Activated T-cell treated with anti-CD3 and anti-CD28 coated beads, Interleukin-2, amount 50 U/mL, for 24 hours (primary cell): ENCODE measurements around the gene RPRM.
"Not testable (repeated sequence)": the region's sequence is repeated elsewhere in the genome, so short reads cannot be mapped to it uniquely, and the experiment has no call there.

Source experiments
- DNase-seq: peaks from one replicate; pipeline ENCODE4 v3.0.0-alpha.2; 2020
- H3K27ac Mint-ChIP-seq: 2 replicates; pipeline ENCODE4 v1.8.0; 2020; ENCODE audit warnings: mild to moderate bottlenecking, mixed read lengths
- H3K27me3 Mint-ChIP-seq: 2 replicates; pipeline ENCODE4 v1.8.0; 2020; ENCODE audit warnings: mixed read lengths
- H3K36me3 Mint-ChIP-seq: 2 replicates; pipeline ENCODE4 v1.8.0; 2020; ENCODE audit warnings: low read depth, mixed read lengths
- H3K4me1 Mint-ChIP-seq: 2 replicates; pipeline ENCODE4 v1.8.0; 2020; ENCODE audit warnings: low read depth, mixed read lengths
- H3K4me3 Mint-ChIP-seq: 2 replicates; pipeline ENCODE4 v1.8.0; 2020; ENCODE audit warnings: mild to moderate bottlenecking, moderate library complexity, mixed read lengths
- H3K9me3 Mint-ChIP-seq: 2 replicates; pipeline ENCODE4 v1.8.0; 2020; ENCODE audit warnings: mixed read lengths

RPRM gene

DNA sequence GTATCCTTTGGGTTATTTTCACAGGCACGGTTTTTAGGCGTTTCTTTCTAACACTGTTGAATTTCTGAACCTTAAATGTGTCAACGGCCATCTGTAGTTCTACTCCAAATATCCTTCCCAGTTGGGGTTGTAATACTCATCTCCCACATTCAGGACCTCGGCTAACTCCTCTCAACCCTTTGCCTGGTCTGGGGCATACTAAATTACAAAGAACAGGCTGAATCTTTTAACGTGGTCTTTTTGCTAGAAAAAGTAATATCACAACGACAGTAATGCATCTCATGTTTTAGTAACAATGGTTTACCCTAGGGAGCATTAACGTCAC lies 2.1 kb downstream of the RPRM start:
- no peak for DNase-seq
- peaks cover 24% of the 10 kb centered on the region for H3K4me1 Mint-ChIP-seq
- no peak overlapping the region for H3K4me3 Mint-ChIP-seq
- H3K9me3 Mint-ChIP-seq: no peaks in the 10 kb centered on the region
- H3K27ac Mint-ChIP-seq: no peak overlapping the region
- no peaks in the 10 kb centered on the region for H3K36me3 Mint-ChIP-seq
- H3K27me3 Mint-ChIP-seq: peaks cover 75% of the 10 kb centered on the region

DNA sequence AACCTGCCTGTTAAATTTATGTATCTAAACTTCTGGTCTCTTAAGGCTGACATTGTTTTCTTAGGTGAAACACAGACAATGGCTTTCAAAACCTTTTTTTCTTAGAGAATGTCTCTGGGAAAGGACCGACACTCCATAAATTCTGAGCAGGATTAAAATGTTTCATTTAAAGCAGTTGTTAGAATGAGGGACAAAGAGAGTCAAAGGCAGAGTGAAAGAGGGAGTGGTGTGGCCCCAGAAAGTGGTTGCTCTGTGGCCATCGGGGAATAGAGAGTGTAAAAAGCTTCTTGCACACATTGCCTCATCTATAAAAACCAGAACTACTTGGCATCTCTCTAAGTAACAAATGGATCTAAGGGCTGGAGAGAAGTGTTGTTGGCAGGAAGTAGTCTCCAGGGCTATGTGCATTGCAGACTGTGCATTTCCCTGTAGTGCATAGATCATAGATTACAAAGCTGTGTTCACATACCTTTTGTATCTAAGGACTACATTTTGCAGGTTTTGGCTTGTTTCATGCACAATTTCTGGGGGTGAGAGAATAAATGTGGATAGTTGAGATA lies 3.6 kb downstream of the RPRM start:
- Mint-ChIP-seq H3K4me3 (no peak overlapping the region), H3K4me1 (peaks cover 24% of the 10 kb centered on the region), H3K27me3 (peaks cover 72% of the 10 kb centered on the region), H3K27ac (no peak overlapping the region), H3K36me3 (no peaks in the 10 kb centered on the region), H3K9me3 (no peaks in the 10 kb centered on the region)
- no peak for DNase-seq

DNA sequence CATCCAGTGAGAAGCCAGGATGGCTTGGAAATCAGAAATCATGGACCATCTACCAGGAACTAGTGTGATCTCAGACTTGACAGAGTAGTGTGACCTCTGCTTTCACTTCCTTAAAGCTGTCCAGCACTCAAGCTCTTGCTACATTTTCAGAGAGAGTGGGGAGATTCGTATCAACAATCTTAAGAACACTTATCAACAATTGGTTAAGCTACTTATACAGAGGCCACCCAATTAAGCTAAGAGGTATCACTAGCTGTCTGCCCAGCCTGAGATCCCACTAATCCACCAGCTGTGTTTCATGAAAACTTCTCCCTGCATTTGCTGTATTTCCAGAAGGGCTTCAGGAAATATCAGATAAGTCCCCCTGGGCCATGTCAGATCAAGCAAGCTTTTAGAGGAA lies 4.2 kb downstream of the RPRM start:
- H3K9me3 Mint-ChIP-seq: no peaks in the 10 kb centered on the region
- peaks cover 24% of the 10 kb centered on the region for H3K4me1 Mint-ChIP-seq
- H3K27me3 Mint-ChIP-seq: peaks cover 67% of the 10 kb centered on the region
- DNase-seq: no peak
- no peak overlapping the region for H3K4me3 Mint-ChIP-seq
- no peaks in the 10 kb centered on the region for H3K36me3 Mint-ChIP-seq
- no peak overlapping the region for H3K27ac Mint-ChIP-seq

DNA sequence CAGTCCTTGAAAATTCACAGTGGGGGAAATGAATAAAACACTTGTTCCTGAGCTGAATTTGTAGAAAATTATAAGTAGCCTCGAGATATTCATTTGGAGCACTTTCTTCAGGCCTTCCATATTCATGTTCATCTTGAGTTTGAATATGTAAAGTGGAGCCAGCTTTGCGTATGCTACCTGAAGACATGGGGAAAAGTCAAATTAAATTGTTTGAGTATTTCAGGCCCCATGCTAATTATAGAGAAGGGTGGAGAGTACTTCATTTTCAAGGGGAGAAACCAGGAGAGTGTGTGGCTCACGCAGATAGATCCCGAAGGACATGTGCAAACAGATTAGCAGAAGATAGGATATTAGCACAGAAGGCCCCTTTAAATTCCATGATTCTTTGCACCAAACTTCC lies 7.7 kb downstream of the RPRM start:
- no peak for DNase-seq
- Mint-ChIP-seq H3K36me3 (no peaks in the 10 kb centered on the region), H3K27me3 (peaks cover 43% of the 10 kb centered on the region), H3K27ac (no peak overlapping the region), H3K4me1 (no peaks in the 10 kb centered on the region), H3K4me3 (no peak overlapping the region), H3K9me3 (no peaks in the 10 kb centered on the region)

DNA sequence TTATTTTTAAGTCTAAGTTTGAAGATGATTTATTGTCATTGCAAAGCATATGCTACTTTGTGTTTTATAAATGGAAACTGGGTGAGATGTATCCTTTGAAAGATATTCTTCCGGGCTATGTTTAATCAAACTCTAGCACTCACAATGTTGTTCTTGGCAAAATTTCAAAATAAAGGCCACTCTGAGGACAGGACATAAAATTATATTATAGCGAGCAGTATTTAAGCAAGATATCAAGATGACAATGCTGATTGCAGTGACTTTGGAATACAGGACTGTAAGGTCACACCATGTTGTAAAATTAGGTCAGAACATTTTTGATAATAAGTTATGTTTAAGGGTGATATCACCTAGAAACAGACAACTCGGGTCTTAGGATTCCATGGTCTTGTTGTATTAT lies 14.2 kb downstream of the RPRM start:
- no peaks in the 10 kb centered on the region for H3K36me3 Mint-ChIP-seq
- H3K9me3 Mint-ChIP-seq: no peaks in the 10 kb centered on the region
- no peaks in the 10 kb centered on the region for H3K4me1 Mint-ChIP-seq
- H3K27ac Mint-ChIP-seq: no peak overlapping the region
- peaks cover 17% of the 10 kb centered on the region for H3K27me3 Mint-ChIP-seq
- no peak for DNase-seq
- H3K4me3 Mint-ChIP-seq: no peak overlapping the region

DNA sequence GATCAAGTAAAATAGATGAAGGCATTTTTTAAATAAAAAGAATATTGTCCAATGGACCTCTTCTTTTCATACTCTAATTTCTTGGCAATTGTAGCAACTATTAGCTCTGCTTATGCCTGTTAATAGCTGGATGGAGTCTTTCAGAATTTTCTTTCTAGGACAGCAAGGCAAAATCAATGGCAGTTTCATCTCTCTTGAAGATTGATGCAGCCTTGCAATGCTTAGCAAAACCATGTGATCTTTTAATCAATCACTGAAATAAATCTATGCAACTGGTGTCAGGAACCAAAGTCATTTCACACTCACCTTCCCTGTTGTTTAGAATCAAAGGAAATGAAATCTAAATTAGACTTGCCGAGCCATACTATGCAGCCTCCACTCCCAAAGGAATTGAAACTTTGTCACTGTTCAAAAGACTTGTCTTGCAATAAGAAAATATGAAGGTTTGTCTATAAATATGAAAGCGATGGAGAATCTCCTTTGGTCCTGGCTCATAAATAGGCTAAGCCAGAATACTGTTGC lies 16.2 kb downstream of the RPRM start:
- Mint-ChIP-seq H3K9me3 (no peaks in the 10 kb centered on the region), H3K4me3 (no peak overlapping the region), H3K36me3 (no peaks in the 10 kb centered on the region), H3K4me1 (no peaks in the 10 kb centered on the region), H3K27ac (no peak overlapping the region), H3K27me3 (peaks cover 20% of the 10 kb centered on the region)
- DNase-seq: no peak

DNA sequence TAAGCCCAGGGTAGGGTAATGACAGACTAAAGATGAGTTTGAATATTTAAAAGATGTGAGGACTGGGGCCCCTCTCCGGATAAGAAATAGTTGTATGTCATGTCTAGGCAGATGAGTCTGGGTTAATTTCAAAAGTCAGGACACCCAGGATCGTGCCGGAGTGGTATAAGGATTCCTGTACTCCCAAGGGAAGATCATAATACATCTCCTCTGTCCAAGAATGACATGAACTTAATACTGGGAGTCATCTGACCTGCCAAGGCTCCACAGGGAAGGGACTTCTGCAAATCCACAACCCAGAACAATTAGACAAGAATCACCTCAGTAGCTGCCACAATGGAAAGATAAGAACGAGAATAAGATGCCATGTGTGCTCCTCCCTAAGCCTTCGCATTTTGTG lies 17.1 kb downstream of the RPRM start:
- DNase-seq: no peak
- H3K27ac Mint-ChIP-seq: no peak overlapping the region
- H3K36me3 Mint-ChIP-seq: no peaks in the 10 kb centered on the region
- H3K4me3 Mint-ChIP-seq: no peak overlapping the region
- H3K9me3 Mint-ChIP-seq: no peaks in the 10 kb centered on the region
- H3K27me3 Mint-ChIP-seq: peaks cover 16% of the 10 kb centered on the region
- no peaks in the 10 kb centered on the region for H3K4me1 Mint-ChIP-seq

DNA sequence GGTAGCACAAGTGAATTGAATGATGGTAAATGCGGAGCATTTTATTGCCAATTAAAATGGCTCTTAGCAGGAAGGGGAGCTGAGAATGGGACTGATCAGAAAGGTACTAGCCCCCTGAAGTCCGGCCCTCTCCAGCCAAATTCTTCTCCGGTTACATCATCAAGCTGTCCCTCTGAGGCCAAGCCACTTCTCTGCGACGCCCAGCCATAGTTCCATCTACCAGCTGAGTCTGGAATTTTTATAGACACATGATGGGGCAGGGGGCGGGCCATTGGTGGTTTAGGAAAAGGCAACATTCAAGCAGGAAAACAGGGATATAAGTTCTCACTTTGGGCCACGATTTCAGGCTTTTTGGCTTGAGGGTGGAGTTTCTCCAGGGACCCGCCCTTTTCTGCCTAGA lies 22.7 kb downstream of the RPRM start:
- Mint-ChIP-seq H3K36me3 (no peaks in the 10 kb centered on the region), H3K9me3 (no peaks in the 10 kb centered on the region), H3K27me3 (peaks cover 11% of the 10 kb centered on the region), H3K27ac (no peak overlapping the region), H3K4me1 (no peaks in the 10 kb centered on the region), H3K4me3 (no peak overlapping the region)
- no peak for DNase-seq

DNA sequence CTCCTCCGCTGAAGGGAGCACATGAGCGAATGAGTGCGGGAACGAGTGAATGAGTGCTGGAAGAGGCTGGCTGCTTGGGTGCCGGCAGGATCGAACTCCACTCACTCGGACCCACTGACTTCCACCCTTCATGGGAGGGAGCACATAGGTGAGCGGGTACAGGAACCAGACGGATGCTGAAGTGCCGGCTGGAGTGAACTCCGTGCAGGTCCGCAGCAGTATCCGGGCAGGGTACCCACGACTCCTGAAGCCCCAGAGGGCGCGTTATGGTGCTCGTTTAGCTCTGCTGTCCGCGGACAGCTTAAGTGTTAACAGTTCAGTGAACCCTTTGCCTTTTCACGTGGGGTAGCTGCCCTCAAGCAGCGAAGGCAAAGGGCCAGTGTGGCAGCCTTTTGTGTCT lies 23.2 kb downstream of the RPRM start:
- Mint-ChIP-seq H3K4me1 (no peaks in the 10 kb centered on the region), H3K36me3 (no peaks in the 10 kb centered on the region), H3K27ac (no peak overlapping the region), H3K9me3 (no peaks in the 10 kb centered on the region), H3K27me3 (peaks cover 11% of the 10 kb centered on the region), H3K4me3 (no peak overlapping the region)
- DNase-seq: no peak

DNA sequence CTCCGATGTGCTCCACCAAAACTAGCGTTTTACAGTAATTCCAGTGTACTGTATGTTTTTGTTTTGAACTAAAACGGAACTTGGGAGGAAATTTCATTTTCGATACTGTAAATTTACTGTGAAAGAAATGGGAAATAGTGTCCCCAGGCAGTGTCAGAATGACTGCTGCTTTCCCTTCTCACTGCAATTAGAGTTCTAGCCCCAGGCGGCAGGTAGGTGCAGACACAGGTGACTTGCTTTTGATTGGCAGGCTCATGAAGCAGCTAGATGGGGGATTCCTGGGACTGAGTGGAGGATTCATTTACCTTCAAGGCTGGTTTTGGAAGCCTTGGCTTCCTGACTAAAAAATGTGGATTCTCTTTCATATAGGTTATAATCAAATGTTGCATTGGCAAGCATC lies 27.0 kb downstream of the RPRM start:
- no peaks in the 10 kb centered on the region for H3K9me3 Mint-ChIP-seq
- no peaks in the 10 kb centered on the region for H3K4me1 Mint-ChIP-seq
- no peaks in the 10 kb centered on the region for H3K36me3 Mint-ChIP-seq
- no peak overlapping the region for H3K4me3 Mint-ChIP-seq
- no peaks in the 10 kb centered on the region for H3K27me3 Mint-ChIP-seq
- no peak for DNase-seq
- no peak overlapping the region for H3K27ac Mint-ChIP-seq

DNA sequence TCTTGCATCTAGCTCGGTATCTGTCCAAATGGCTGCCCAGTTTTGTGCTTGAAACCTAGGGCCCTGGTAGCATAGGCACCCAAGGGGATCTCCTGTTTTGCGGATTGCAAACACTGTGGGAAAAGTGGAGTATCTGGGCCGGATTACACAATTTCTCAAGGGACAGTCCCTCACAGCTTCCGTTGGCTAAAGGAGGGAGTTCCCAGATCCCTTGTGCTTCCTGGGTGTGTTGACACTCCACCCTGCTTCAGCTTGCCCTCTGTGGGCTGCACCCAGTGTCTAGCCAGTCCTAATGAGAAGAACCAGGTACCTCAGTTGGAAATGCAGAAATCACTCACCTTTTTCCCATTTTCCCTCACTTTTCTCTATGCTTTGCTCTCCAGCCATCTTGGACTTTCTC lies 35.5 kb downstream of the RPRM start:
- Mint-ChIP-seq H3K36me3 (no peaks in the 10 kb centered on the region), H3K27me3 (peaks cover 4% of the 10 kb centered on the region), H3K27ac (no peak overlapping the region), H3K4me3 (no peak overlapping the region), H3K4me1 (no peaks in the 10 kb centered on the region), H3K9me3 (peaks cover 11% of the 10 kb centered on the region)
- no peak for DNase-seq

DNA sequence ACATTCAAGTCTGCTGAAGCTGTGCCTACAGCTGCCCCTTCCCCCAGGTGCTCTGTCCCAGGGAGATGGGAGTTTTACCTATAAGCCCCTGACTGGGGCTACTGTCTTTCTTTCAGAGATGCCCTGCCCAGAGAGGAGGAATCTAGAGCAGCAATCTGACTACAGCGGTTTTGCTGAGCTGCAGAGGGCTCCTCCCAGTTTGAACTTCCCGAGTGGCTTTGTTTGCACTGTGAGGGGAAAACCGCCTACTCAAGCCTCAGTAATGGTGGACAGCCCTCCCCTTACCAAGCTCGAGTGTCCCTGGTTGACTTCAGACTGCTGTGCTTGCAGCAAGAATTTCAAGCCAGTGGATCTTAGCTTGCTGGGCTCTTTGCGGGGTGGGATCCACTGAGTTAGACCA lies 35.9 kb downstream of the RPRM start:
- H3K27me3 Mint-ChIP-seq, H3K27ac Mint-ChIP-seq, H3K36me3 Mint-ChIP-seq, DNase-seq, H3K4me1 Mint-ChIP-seq, H3K4me3 Mint-ChIP-seq: not testable (repeated sequence)
- H3K9me3 Mint-ChIP-seq: peaks cover 11% of the 10 kb centered on the region

DNA sequence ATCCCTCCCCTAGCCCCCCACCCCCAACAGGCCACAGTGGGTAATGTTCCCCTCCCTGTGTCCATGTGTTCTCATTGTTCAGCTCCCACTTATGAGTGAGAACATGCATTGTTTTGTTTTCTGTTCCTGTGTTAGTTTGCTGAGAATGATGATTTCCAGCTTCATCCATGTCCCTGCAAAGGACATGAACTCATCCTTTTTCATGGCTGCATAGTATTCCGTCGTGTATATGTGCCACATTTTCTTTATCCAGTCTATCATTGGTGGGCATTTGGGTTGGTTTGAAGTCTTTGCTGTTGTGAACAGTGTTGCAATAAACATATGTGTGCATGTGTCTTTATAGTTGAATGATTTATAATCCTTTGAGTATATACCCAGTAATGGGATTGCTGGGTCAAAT lies 38.5 kb downstream of the RPRM start:
- peaks cover 11% of the 10 kb centered on the region for H3K9me3 Mint-ChIP-seq
- H3K27me3 Mint-ChIP-seq, H3K27ac Mint-ChIP-seq, H3K4me1 Mint-ChIP-seq, H3K36me3 Mint-ChIP-seq, DNase-seq, H3K4me3 Mint-ChIP-seq: not testable (repeated sequence)

DNA sequence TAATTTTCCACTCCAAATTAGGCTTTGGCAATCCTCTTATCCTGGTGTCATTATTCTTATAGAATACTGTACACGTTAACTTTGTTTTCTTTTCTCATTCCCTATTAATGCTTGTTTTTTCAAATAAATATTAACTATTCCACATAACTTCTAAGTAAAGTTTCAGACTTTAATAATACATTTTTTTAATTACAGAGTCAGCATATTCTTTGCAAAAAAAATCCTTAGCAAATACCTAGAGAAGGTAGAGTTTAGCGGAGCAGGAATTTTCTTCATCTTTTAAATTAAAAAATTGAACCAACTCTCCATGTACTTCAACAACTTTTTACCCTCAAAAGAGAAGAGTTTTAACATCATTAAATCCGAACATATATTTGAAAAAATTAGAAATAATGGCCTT lies 45.2 kb downstream of the RPRM start:
- H3K27me3 Mint-ChIP-seq: no peaks in the 10 kb centered on the region
- DNase-seq: no peak
- H3K9me3 Mint-ChIP-seq: no peaks in the 10 kb centered on the region
- no peak overlapping the region for H3K27ac Mint-ChIP-seq
- no peaks in the 10 kb centered on the region for H3K4me1 Mint-ChIP-seq
- no peak overlapping the region for H3K4me3 Mint-ChIP-seq
- no peaks in the 10 kb centered on the region for H3K36me3 Mint-ChIP-seq

DNA sequence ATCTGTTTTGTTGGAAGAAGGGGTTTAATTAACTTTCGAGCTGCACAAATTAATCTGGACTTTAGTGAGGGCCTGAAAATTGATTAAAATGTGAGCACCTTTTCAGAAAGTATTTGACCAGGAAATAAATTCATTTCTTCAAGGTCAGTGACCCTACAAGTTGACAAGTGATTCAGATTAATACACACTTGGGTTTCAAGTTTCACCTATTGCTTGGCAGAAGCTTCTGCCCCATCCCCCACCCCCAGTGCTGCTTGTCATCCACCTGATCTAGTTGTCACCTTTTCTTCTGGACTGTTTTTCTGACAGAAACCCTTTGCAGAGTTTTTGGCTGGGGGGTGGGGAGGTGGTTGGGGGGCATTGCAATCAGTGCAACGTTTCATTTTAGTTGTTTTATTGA lies 46.2 kb downstream of the RPRM start:
- Mint-ChIP-seq H3K4me1 (no peaks in the 10 kb centered on the region), H3K9me3 (no peaks in the 10 kb centered on the region), H3K36me3 (no peaks in the 10 kb centered on the region), H3K4me3 (no peak overlapping the region), H3K27ac (no peak overlapping the region), H3K27me3 (no peaks in the 10 kb centered on the region)
- no peak for DNase-seq

DNA sequence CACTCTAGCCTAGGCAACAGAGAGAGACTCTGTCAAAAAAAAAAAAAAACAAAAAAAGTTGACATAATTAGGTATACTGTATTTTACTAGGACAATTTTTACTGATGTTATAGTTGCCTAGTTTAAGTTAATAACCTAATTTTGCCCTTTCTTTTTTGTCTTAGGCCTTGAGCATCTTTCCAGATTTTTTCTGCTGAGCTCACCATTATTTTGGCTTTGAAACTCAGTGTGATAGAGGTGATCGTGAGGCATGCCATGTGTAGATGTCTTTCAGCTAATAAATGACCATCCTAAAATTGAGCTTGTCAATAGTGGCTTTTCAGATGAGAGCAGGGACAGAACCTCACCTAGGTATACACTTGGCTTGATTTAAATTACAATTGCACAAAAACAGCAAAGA lies 47.4 kb downstream of the RPRM start:
- Mint-ChIP-seq H3K27ac (no peak overlapping the region), H3K36me3 (no peaks in the 10 kb centered on the region), H3K27me3 (no peaks in the 10 kb centered on the region)

More for the DNA sequence above, 47.4 kb downstream of the RPRM start:
- H3K4me1 Mint-ChIP-seq: no peaks in the 10 kb centered on the region
- no peak for DNase-seq
- no peaks in the 10 kb centered on the region for H3K9me3 Mint-ChIP-seq
- H3K4me3 Mint-ChIP-seq: no peak overlapping the region
